HCT116 (cell line): ENCODE results near the gene UGT1A6.

Source experiments
- EGR1 ChIP-seq: IDR thresholded peaks from 2 replicates; pipeline ENCODE4 v1.6.1; 2012; ENCODE audit warnings: low read depth
- REST ChIP-seq: IDR thresholded peaks from 2 replicates; pipeline ENCODE4 v1.6.1; 2012; ENCODE audit warnings: low read depth
- TF ChIP-seq, protein P1 (sequence below), 3 experiments: fragments of 200-600 bp in 1 of 3; sonication (generic) in 1 of 3; IDR thresholded peaks in 2 of 3; conservative IDR thresholded peaks in 1 of 3; 2 replicates each; pipeline ENCODE4 v1.5.1; 2012 to 2017; ENCODE audit warnings: low read depth in 2 of 3, low read length in 2 of 3, antibody characterized with exemption in 1 of 3, borderline replicate concordance in 1 of 3, control low read depth in 1 of 3, mild to moderate bottlenecking in 1 of 3, mixed read lengths in 1 of 3, mixed run types in 1 of 3, moderate library complexity in 1 of 3; ENCODE audit not compliant: insufficient read depth in 1 of 3

GRCh38 chr2:233688341-233688740 lies 4.3 kb upstream of the UGT1A6 start:
- no peak for TF ChIP-seq EGR1
- TF ChIP-seq, protein P1, sequence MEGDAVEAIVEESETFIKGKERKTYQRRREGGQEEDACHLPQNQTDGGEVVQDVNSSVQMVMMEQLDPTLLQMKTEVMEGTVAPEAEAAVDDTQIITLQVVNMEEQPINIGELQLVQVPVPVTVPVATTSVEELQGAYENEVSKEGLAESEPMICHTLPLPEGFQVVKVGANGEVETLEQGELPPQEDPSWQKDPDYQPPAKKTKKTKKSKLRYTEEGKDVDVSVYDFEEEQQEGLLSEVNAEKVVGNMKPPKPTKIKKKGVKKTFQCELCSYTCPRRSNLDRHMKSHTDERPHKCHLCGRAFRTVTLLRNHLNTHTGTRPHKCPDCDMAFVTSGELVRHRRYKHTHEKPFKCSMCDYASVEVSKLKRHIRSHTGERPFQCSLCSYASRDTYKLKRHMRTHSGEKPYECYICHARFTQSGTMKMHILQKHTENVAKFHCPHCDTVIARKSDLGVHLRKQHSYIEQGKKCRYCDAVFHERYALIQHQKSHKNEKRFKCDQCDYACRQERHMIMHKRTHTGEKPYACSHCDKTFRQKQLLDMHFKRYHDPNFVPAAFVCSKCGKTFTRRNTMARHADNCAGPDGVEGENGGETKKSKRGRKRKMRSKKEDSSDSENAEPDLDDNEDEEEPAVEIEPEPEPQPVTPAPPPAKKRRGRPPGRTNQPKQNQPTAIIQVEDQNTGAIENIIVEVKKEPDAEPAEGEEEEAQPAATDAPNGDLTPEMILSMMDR (IDR thresholded peaks at IDR 0.05 in 2 of 3, conservative IDR thresholded peaks at IDR 0.05 in 1 of 3; ENCODE audit: borderline replicate concordance in 1 of 3, insufficient read depth in 1 of 3, low read depth in 2 of 3, low read length in 2 of 3) = no peak
- TF ChIP-seq REST = no peak
